GM19455 (cell line): ENCODE data around the gene MYL10.

Source experiments
- ATAC-seq: cut with Tn5 transposase; IDR thresholded peaks from one replicate; pipeline ENCODE4 v1.9.1; 2021; ENCODE audit not compliant: unreplicated experiment

MYL10 gene

GRCh38 chr7:101598422-101598985 is 30.6 kb downstream of the MYL10 start:
- no peak for ATAC-seq

- ATAC-seq = no peak
Measured at GRCh38 chr7:101597941-101598340, 31.2 kb downstream of the MYL10 start.

- no peak for ATAC-seq
Measured at GRCh38 chr7:101596898-101597297, 32.2 kb downstream of the MYL10 start.

- no peak for ATAC-seq
Measured at GRCh38 chr7:101595766-101596537, 33.1 kb downstream of the MYL10 start.

GRCh38 chr7:101595246-101595645 is 33.9 kb downstream of the MYL10 start:
- no peak for ATAC-seq

GRCh38 chr7:101594790-101595189 is 34.3 kb downstream of the MYL10 start:
- no peak for ATAC-seq

GRCh38 chr7:101593556-101593955 is 35.5 kb downstream of the MYL10 start:
- ATAC-seq = no peak

- ATAC-seq = no peak
Measured at GRCh38 chr7:101591504-101591903, 37.6 kb downstream of the MYL10 start.

GRCh38 chr7:101590663-101591435 is 38.2 kb downstream of the MYL10 start:
- no peak for ATAC-seq

- ATAC-seq = no peak
Measured at GRCh38 chr7:101589976-101590662, 39.0 kb downstream of the MYL10 start.

- ATAC-seq = no peak
Measured at GRCh38 chr7:101589052-101589451, 40.0 kb downstream of the MYL10 start.

GRCh38 chr7:101588131-101588935 is 40.8 kb downstream of the MYL10 start:
- ATAC-seq = no peak

- no peak for ATAC-seq
Measured at GRCh38 chr7:101586906-101587677, 42.0 kb downstream of the MYL10 start.

GRCh38 chr7:101586078-101586905 is 42.8 kb downstream of the MYL10 start:
- ATAC-seq = no peak

GRCh38 chr7:101582971-101583370 is 46.1 kb downstream of the MYL10 start:
- no peak for ATAC-seq

GRCh38 chr7:101581891-101582290 is 47.2 kb downstream of the MYL10 start:
- no peak for ATAC-seq

GRCh38 chr7:101580596-101580995 is 48.5 kb downstream of the MYL10 start:
- no peak for ATAC-seq

- no peak for ATAC-seq
Measured at GRCh38 chr7:101578552-101578951, 50.5 kb downstream of the MYL10 start.

- no peak for ATAC-seq
Measured at GRCh38 chr7:101576998-101577397, 52.1 kb downstream of the MYL10 start.
